HG03280 (cell line): ENCODE measurements around the gene DISC1.

ENCODE experiments used
- ATAC-seq: cut with Tn5 transposase; IDR thresholded peaks from one replicate; pipeline ENCODE4 v1.9.1; 2021; ENCODE audit warnings: mild to moderate bottlenecking, moderate library complexity; ENCODE audit not compliant: unreplicated experiment

The DISC1 gene

DNA sequence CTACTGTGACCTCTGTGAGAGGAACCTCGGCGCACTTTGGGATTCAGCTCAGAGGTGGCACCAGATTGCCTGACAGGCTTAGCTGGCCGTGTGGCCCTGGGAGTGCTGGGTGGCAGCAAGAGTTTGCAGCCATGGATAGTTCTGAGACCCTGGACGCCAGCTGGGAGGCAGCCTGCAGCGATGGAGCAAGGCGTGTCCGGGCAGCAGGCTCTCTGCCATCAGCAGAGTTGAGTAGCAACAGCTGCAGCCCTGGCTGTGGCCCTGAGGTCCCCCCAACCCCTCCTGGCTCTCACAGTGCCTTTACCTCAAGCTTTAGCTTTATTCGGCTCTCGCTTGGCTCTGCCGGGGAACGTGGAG, 67.5 kb downstream of the DISC1 start:
- no peak for ATAC-seq

DNA sequence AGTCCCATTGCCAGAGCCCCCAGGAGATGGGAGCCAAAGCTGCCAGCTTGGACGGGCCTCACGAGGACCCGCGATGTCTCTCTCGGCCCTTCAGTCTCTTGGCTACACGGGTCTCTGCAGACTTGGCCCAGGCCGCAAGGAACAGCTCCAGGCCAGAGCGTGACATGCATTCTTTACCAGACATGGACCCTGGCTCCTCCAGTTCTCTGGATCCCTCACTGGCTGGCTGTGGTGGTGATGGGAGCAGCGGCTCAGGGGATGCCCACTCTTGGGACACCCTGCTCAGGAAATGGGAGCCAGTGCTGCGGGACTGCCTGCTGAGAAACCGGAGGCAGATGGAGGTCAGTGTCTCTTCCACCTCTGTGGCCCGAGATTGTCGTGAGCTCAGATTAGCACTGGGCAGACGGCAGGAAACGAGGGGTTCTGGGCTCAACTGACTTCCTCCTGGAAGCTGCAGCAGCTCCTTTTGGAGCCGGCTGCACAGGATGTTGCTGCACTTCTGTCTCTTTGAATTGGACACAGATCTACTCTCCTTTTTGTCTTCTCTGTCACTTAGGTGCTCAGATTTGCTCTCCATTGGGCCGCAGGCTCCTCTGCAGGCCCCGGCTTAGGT, 68.0 kb downstream of the DISC1 start:
- ATAC-seq, result no peak

DNA sequence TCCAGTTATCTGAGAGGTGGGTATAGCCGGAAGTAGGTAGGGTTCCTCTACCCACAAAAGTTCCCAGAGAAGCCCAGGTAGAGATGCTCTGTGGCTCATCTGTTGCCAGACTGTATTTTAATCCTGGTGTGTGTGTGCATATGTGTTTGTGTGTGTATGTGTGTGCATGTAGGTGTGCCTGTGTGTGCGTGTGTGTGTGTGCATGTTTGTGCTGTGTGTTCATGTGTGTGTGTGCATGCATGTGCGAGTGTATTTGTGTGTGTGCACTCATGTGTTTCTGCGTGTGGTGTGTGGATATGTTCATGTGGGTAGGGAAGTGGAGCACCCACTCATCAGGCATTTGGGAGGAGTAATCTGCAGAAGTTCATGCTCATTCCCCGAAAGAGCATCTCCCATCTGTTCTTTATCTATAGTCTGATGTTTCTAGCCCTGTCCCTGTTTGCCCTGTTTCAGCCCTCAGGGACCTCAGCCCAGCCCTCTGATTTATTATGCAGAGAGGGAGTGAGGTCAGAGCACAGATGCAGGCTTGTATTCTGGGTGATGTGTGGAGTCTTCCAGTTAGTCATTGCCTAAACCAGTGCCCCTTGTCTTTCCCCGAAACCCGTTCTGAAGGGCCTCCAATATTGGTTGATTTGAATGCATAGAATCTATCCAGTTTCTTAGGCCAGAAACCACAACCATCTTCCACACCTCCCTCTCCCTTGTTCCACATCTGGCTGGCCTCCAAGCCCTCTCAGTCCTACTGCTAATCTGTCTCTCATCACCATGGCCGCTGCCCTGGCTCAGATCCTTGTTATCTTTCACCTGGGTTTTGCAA, 69.1 kb downstream of the DISC1 start:
- ATAC-seq, result no peak

DNA sequence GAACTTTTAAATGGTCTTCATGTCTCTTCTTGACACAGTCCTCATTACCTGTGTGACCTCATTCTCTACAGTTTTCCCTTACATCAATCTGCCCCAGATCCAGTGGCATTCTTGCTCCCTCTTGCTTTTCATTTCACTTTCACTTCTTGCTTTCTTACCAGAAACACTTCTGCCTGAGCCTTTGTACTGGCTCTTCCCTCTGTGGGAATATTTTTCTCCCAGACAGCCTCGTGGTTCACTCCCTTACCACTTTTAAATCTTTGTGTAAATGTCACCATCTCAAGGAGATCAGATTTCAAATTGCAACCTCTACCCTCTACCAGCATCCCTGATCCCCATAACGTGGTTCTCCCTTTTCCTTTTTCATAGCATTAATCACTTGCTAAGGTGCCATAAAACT, 73.2 kb downstream of the DISC1 start:
- ATAC-seq, result no peak

DNA sequence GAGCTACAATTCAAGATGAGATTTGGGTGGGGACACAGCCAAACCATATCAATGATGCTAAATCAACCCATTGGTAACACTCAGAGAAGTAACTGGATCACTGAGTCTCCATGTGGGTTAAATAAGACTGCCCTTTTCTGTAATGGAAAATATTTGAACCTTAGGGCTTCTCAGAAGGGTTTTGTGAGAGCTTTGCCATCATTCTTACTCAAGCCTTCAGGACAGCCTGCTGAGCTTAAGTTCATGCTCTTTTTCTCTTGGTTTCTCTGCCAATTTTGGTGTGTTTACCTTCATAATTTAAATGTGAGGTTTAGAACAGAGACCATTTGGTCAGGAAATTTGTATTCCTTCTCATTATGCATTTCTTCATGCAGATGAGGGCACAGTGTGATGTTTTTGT, 74.7 kb downstream of the DISC1 start:
- no peak for ATAC-seq

DNA sequence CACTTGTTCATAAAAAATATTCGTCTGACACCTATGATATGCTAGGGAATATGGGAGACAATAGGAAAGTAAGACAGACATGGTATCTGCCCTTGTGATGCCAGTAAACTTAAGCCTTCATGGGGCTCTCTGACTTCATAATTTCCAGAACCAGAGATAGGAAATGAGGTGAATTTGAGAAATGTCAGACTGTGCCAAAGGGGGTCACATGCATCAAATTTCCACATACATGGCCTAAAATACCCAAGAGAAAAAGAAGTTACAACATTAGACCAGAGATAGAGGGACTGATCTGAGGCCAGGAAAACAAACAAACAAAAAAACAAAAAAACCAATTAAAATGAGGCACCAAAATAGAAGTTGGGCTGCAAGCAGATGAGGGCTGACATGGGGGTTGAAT, 75.7 kb downstream of the DISC1 start:
- no peak for ATAC-seq

DNA sequence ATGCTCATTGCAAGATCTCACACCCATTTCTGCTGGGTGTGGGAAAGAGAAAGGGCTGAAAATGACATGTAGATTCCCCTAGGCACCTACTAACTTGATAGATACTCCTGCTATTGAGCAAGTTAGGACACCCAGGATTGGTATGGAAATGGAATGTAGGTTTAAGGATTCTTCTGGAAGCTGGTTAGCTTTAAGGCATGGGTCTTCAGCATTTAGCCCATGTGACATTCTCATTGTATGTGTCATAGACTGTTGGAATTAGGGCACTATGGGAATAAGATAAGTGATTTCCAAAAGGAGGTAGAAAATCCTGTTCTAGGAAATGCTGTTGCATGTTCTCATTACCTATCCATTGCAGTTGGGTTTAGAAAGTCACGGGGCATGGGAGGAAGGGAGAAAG, 76.2 kb downstream of the DISC1 start:
- no peak for ATAC-seq

DNA sequence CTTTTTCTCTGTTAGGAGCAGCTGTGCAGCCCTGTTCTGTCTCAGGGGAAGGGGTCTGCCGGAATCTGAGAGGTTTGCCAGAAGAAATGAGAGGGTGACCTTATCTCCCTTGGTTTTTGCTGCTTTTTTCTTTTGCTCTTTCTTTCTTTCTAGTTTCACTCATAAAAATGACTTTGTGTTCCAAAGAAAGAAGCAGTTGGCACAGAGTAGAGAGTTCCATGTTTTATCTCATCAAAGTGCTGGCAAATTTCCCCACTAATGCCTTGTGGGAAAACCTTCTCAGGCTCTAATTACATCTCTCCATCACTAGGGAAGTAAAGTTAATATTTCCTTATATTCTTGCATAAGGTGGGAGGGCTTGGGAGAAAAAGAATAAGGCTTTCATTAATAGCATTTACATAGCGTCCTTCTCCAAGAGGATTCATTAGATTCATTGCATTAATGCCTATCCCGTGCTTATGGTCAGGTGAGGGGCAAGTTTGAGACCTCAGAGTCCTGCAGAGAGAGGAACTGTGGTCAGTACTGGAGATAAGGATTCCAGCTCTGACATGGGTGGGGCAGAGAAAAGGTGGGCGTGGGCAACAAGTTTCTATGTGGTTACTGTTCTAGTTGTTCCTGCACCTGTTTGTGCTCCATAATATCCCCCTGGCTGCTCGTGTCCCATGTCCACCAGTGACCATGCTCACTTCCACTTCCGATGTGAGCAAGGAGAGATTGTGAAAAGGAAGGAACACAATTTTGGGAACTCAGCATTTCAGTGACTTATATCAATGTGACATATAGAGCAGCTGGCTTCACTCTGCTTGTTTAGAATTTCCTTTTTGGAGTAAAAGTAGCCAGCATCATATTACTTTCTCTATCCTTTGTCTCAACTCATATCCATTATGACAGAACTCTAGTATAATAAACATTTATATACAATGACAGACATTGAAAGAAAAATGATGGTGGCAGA, 79.5 kb downstream of the DISC1 start:
- ATAC-seq, result no peak

DNA sequence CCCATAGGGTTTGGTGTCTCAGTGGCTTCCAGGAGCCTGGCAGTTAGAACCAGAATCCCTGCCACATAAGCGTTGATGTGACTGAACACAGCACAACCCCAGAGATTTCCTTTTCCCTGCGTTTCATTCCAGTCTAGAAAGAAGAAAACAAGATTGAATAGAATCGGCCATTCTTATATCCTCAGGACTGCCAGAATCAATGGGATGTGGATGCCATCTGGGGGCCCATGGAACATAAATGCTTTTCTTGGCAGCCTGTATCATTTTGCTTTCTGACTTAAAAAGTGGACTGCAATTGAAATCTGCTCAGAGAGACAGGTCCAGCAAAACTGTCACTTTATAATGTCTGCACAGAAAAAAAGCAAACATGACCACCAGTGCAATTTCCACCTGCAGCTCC, 80.3 kb downstream of the DISC1 start:
- ATAC-seq, result no peak

DNA sequence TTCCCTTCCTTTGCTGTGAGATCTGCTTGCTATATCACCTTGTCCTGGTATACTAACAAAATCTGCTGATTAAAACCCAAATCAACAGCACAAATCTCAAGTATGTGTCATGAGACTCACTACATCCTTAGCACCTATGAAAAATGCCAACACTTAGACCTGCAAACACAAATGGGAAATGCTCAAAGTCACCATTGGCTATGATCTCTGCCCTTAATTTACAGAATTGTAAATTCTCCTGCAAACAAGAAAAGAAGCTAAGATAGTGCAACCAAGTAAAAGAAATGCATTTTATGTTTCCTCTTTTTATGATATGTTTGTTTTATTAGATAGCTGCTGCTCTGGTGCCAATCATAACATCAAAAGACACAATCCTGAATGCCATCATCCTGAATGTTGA, 80.8 kb downstream of the DISC1 start:
- no peak for ATAC-seq

DNA sequence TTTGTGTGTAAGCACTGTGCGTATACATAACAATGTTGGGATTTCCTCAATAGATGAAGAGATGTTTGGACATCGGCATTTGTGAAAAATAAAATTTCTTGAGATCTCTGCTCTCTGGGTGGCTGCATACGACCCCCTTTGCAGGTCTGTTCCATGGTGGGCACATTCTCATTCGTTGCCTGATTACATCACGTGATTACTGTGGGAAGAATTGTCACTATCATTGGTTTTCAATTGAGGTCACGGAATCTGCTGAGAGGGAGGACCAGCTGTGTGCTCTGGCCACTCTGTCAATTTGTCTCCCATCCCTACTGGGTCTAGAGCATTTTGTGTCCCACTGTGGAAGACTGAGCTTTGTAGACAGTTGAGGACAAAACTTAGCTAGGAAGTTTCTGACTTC, 81.8 kb downstream of the DISC1 start:
- ATAC-seq, result no peak

DNA sequence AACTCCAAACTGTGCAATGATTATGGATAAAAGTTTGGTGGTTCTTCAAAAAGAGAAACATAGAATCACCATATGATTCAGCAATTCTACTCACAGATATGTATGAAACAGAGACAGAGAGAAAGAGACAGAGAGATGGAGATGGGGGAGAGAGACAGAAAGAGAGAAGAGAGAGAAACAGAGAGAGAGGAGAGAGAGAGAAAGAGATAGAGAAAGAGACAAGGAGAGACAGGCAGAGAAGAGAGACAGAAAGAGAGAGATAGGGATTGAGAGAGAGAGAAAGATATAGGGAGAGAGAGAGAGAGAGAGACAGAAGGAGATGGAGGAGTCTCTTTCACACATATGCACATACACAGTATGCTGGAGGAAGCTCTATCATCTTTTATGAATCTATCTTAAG, 87.8 kb downstream of the DISC1 start:
- ATAC-seq, result no peak

DNA sequence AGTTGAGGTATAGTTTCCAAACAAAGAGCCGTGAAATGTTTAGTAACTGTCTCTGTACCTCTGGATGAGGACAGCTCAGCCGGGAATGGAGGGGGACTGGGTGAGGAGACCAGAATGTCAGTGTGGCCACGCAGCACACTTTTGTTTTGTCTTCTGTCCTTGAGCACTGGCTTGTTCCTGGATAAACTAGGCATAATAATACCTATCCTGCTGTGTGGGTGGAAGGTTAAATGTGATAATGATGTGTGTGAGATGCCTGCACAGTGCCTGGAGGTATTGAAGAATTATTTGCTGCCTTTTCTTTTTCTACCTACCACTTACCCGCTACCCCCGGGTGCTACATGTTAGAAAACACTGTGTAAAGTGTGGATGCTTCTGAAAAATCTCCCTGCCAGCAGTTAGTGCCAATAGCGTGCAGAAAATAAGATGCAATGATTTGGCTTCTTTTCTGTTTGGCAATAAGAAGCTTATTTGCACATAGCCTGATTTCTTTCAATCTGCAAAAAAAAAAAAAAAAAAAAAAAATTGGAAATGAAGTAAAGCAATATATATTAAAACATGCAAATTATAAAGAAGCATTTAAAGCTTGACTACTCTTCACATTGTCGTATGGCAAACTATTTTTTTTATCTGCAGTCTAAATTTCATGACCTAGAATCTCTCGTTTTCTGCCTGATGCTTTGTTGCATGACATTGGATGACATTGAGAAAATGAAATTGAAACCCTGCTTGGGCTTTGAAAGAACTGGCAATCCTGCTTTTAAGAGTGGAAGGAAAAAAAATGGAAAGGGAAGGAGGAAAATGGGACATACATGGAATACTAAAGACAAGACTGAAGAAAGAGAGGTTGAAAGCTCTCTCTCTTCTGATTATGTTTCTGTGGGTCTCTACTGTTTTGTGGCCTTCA, 89.5 kb downstream of the DISC1 start:
- ATAC-seq, result no peak

DNA sequence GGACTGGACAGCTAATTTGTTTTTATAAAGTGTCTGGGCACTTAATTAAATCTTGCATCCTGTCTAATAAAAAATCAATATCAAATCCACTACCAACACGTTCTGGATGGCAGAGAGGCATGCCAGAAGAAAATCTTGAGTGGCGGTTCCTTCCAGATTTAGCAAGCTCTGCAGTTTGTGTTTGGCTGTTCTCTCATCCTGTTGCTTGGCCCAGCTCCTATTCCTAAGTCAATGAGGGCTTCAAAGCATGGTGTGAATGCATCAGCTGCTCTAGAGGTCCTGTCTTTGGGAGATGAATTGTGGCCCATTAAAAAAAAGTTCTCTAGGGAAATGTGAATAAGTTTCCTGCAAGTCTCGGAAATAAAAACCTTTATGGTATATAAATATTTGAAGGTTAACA, 90.3 kb downstream of the DISC1 start:
- no peak for ATAC-seq

DNA sequence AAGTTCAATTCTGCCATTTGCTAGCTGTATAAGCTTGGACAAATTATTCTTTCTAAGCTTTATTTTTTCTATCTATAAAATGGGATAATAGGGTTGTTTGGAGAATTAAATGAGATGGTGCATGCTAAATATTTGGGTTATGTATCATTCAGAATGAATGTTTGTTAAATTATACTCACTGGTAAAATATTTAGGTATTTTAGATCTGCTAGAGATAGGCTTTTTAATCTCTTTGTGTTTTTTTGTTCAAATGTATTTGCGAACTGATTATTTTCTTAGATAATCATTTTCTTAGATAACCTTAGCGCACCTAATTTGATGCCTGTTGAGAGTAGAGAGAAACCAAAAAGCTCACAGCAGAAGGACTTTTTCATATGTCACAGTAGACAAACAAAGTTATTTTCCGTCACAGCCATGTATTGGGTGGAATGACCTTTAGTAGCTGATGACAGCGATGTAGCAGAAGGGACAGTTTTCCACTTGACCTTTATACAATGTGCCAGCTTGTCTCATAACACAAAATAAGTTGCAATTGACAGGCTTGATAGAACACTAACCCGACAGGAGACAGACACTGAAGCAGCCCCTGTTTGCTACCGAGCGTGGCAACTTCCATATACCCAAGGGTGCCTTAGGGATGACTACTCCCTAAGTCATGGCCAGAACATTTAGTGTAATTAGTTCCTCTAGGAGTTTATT, 93.0 kb downstream of the DISC1 start:
- ATAC-seq, result no peak

DNA sequence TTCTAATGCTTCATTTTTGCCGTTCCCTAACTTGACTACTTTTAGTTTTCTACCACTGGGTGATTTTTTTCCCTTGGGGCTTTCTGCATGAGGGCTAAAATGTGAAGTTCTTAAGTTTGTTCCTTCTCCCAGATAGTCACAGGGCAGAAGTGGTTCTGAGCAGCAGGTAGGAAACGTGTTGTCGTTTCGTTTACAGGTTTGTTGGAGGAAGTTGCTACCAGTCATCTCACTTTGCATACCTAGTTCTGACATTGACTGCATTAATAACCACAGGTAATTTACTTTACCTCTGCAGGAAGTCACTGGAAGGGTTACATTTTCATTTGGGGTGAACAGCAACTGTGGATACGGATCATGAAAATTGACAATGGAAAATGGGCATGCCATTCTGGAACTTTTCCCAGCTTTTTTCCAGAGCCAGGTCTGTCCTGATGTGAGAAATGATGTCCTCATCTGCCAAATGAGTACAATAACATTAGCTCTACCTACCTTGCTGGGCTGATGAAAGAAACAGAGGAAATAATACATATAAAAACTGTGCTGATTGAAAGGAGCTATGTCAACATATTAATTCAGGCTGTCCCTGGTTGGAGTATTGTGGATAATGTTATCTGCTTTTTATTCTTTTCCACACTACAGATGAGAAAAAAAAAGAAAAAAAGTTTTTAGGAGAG, 94.2 kb downstream of the DISC1 start:
- ATAC-seq, result no peak

DNA sequence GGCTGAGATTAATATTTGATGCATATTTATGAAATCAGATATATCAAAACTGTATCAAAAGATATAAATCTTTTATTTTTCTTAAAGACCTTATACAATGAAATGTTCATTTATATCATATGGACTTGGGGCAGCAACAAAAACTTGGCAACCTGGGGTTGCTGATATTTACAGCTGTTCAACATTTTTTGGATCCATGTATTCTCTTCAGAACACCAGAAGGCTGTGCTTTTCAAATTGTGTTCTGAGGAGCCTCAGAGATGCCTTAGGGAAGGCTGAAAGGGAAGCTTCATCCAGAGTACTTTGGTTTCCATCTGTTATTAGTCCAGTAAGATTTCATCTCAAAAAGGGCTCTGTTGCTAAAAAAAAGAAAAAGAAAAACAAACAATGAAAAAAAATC, 94.8 kb downstream of the DISC1 start:
- ATAC-seq, result no peak

DNA sequence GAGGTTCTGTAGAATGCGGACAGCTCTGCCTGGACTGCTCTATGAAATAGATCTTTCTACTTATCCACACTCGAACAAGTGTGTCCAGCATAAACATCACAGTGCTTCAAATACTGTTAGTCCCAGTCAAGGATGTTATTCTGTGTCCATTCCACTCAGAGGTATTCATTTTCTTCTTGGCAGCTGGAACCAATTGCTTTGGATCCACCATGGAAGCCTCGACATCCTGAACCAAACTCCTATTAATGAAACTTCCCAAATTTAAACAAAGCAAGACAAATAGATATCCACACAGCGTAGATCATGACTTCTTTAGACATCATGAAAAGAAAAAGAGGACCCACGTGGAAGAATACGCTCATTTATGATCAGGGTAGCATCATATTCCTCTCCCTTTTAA, 95.8 kb downstream of the DISC1 start:
- no peak for ATAC-seq

DNA sequence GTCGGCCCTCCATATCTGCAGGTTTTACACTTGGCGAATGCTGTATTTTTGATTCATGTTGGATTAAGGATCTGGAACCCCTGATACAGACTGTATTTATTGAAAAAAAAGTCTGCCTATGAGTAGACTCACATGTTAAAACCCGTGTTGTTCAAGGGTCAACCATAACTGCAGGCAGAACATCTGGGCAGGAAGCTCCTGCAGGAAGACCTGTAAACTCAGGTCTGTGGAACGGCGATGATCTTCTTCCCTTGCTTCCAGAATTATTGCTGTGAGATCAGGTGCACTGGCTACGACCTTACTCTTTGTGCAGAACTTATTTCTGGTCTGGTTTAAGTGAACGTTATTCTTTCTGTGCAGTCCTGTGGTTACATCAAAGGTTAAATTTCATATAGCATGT, 96.6 kb downstream of the DISC1 start:
- ATAC-seq, result no peak

DNA sequence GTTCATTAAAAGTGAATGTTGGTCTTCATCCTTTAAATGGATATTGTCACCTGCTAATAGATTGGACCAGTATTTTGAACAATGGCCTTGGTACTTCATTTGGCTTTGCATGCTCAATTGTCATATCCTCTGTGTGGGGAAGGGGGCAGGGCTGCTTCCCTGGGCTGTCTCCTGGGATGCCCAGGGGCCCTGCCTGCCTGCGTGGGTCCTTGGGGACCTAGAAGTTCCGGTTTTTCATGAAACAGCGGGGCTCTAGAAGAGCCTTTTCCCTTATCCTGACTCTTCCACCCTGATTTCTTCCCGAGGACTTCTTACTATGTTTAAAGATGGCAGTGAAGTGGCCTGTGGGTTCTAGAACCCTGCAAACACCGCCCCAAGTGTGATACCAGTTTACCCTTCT, 97.5 kb downstream of the DISC1 start:
- no peak for ATAC-seq
